ENCODE measurements around the gene MC1R. TPM values are rescaled to one million over a fixed set of nuclear protein-coding genes. Genes with fewer than 3 reads are reported as not detected.

MC1R gene
- total and polyA plus RNA-seq, 2 of the 4 experiments (the other 2 are of a cell fraction): 3.8 to 9.5 TPM

DNA sequence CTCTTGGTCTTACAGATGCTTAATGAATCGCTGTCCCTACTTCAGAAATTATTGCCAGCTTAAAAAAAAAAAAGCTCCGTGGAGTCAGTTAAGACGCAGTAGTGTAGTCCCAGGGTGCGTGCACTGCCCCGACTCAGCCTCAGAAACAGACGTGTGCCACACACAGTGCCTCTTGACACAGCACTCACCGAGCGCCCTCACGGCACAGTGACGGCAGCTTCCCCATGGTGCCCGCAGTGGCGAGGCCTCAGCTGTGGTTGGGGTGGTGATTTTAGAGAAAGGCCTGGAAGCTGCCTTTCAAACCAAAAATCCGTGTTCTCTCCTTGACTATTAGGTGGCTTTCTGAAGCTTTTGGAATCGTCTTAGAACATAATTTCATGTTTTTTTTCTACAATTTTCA, 31.4 kb upstream of the MC1R start:
- intact Hi-C loops (cut with micrococcal nuclease): no loop called here
- Histone ChIP-seq H3K79me1 (ENCODE audit: low read depth in 1 of 2, low read length in 2 of 2) (peaks cover 36 to 52% of the 10 kb centered on the region in 2 experiments), H4K20me1 (ENCODE audit: insufficient read depth, low read length) (peaks cover 57% of the 10 kb centered on the region), H4K8ac (ENCODE audit: low read depth in 2 of 2, low read length in 2 of 2) (no peak overlapping the region), H3K23ac (ENCODE audit: low read depth, low read length) (no peak overlapping the region), H3K9me3 (ENCODE audit: control insufficient read depth, insufficient read depth, low read length) (no peaks in the 10 kb centered on the region), H2BK5ac (ENCODE audit: low read depth, low read length, poor library complexity, severe bottlenecking) (no peak overlapping the region), H3K9ac (ENCODE audit: low read depth, low read length) (no peak overlapping the region), H3K56ac (ENCODE audit: extremely low read depth, insufficient read depth, low read length) (no peak overlapping the region), H4K5ac (ENCODE audit: low read depth, low read length) (no peak overlapping the region), H3K4me2 (ENCODE audit: low read depth, low read length) (no peak overlapping the region), H3K27me3 (ENCODE audit: control insufficient read depth, insufficient read depth, low read length) (no peaks in the 10 kb centered on the region), H4K91ac (ENCODE audit: insufficient read depth, low read depth, low read length) (no peak overlapping the region), H3K14ac (replicated peaks; ENCODE audit: low read depth, low read length) (no peak overlapping the region), H3K27ac (ENCODE audit: insufficient read depth, low read length) (no peak overlapping the region), H2AFZ (replicated peaks; ENCODE audit: low read length, poor library complexity) (no peak overlapping the region), H3K4ac (ENCODE audit: low read depth, low read length) (no peak overlapping the region), H3K18ac (ENCODE audit: low read depth, low read length) (no peak overlapping the region), H2BK20ac (ENCODE audit: low read depth, low read length) (no peak overlapping the region), H3K4me3 (ENCODE audit: insufficient read depth, low read depth, low read length) (no peak overlapping the region), H3K36me3 (ENCODE audit: control insufficient read depth, insufficient read depth, low read length) (peaks cover 64% of the 10 kb centered on the region), H2AK5ac (ENCODE audit: low read depth, low read length) (no peak overlapping the region), H2BK120ac (ENCODE audit: low read depth, low read length) (no peak overlapping the region), H2AK9ac (replicated peaks; ENCODE audit: low read depth, low read length, poor library complexity) (no peak overlapping the region), H3K9me1 (ENCODE audit: insufficient read depth, low read length) (0 out of 2 replicates have a peak, but pooled peaks cover 6% of the 10 kb centered on the region), H3K4me1 (ENCODE audit: control insufficient read depth, insufficient read depth, low read length) (peaks cover 2% of the 10 kb centered on the region; the same call in 1 of the 2 replicates), H2BK15ac (ENCODE audit: low read depth, low read length) (no peak overlapping the region)
- CTCF ChIA-PET: no interaction called here
- TF ChIP-seq SMC3 (IDR thresholded peaks at IDR 0.05; ENCODE audit: low read depth, low read length): no peak
- TF ChIP-seq MAZ (IDR thresholded peaks at IDR 0.05; ENCODE audit: borderline replicate concordance, low read depth, low read length): no peak
- TF ChIP-seq RFX5 (IDR thresholded peaks at IDR 0.05; ENCODE audit: low read depth, low read length): no peak
- no peak for TF ChIP-seq CHD1 (IDR thresholded peaks at IDR 0.05; ENCODE audit: low read depth, low read length)
- no peak for TF ChIP-seq MAFK (IDR thresholded peaks at IDR 0.05; ENCODE audit: low read depth, low read length)
- dilution Hi-C loops (cut with HindIII; ENCODE audit: low sequenced_read_pairs, unreplicated experiment): no loop called here
- no peak for ATAC-seq (ENCODE audit: low read depth)
- POLR2A ChIA-PET (ENCODE audit: unreplicated experiment): no interaction called here
- in situ Hi-C loops (cut with MboI; ENCODE audit: low sequenced_read_pairs): no loop called here
- BruUV-seq (replicated peaks): no TSS peak
- WGBS, 2 experiments (ENCODE audit: extremely low coverage in 2 of 2, insufficient read length in 1 of 2): 97% methylated on average over 7 of the region's 14 CpGs; no CpG with 5 or more reads in 1 of the 2 experiments
- DNase-seq: no peak

All from IMR-90 (cell line).